Measurements from ENCODE around the gene ZSCAN22. TPM values are rescaled to one million over a fixed set of nuclear protein-coding genes. Genes with fewer than 3 reads are reported as not detected.

ZSCAN22 gene
- polyA plus RNA-seq, 1 donor from 2014 or later: 1.6 TPM

GRCh38 chr19:58318297-58318696 is 8.5 kb upstream of the ZSCAN22 start:
- Histone ChIP-seq H3K36me3 (ENCODE audit: insufficient read depth, low read length) (peaks cover 13% of the 10 kb centered on the region), H3K4me3 (ENCODE audit: low read length) (no peak overlapping the region), H3K79me2 (replicated peaks; ENCODE audit: insufficient read depth, low read length) (peaks cover 7% of the 10 kb centered on the region), H3K27ac (ENCODE audit: low read length) (no peak overlapping the region), H3K27me3 (ENCODE audit: insufficient read depth, low read depth, low read length) (no peaks in the 10 kb centered on the region), H4K20me1 (ENCODE audit: insufficient read depth) (no peaks in the 10 kb centered on the region), H3F3A (ENCODE audit: insufficient read depth, low read length, poor library complexity, severe bottlenecking) (no peaks in the 10 kb centered on the region), H3K4me2 (ENCODE audit: low read length) (no peak overlapping the region), H3K9me2 (ENCODE audit: insufficient read depth, low read length) (no peaks in the 10 kb centered on the region), H3K9ac (ENCODE audit: low read length) (no peak overlapping the region), H3K9me3 (ENCODE audit: low read length) (no peaks in the 10 kb centered on the region), H2AFZ (ENCODE audit: low read depth, low read length) (no peak overlapping the region)
- TF ChIP-seq POLR2AphosphoS5 (IDR thresholded peaks at IDR 0.05): no peak

GRCh38 chr19:58319241-58319640 is 7.6 kb upstream of the ZSCAN22 start:
- peaks cover 7% of the 10 kb centered on the region for H3K36me3 ChIP-seq (ENCODE audit: insufficient read depth, low read length)
- no peak overlapping the region for H3K9ac ChIP-seq (ENCODE audit: low read length)
- H3K4me3 ChIP-seq (ENCODE audit: low read length): no peak overlapping the region
- no peaks in the 10 kb centered on the region for H3K27me3 ChIP-seq (ENCODE audit: insufficient read depth, low read depth, low read length)
- H3K27ac ChIP-seq (ENCODE audit: low read length): no peak overlapping the region
- H4K20me1 ChIP-seq (ENCODE audit: insufficient read depth): no peaks in the 10 kb centered on the region
- H3F3A ChIP-seq (ENCODE audit: insufficient read depth, low read length, poor library complexity, severe bottlenecking): no peaks in the 10 kb centered on the region
- H2AFZ ChIP-seq (ENCODE audit: low read depth, low read length): no peak overlapping the region
- TF ChIP-seq REST (IDR thresholded peaks at IDR 0.05; ENCODE audit: borderline replicate concordance): no peak
- TF ChIP-seq MXI1 (conservative IDR thresholded peaks at IDR 0.05; ENCODE audit: poor library complexity, severe bottlenecking): no peak
- no peak for TF ChIP-seq CTCF (IDR thresholded peaks at IDR 0.05; ENCODE audit: poor library complexity, severe bottlenecking)
- TF ChIP-seq POLR2AphosphoS5 (IDR thresholded peaks at IDR 0.05): no peak
- no peak for TF ChIP-seq TAF1 (IDR thresholded peaks at IDR 0.05; ENCODE audit: low read depth)
- TF ChIP-seq RAD21 (conservative IDR thresholded peaks at IDR 0.05): no peak
- TF ChIP-seq EP300 (conservative IDR thresholded peaks at IDR 0.05; ENCODE audit: poor library complexity, severe bottlenecking): no peak
- no peak for TF ChIP-seq SMC3 (conservative IDR thresholded peaks at IDR 0.05; ENCODE audit: poor library complexity)
- TF ChIP-seq EZH2 (IDR thresholded peaks at IDR 0.05; ENCODE audit: borderline replicate concordance, insufficient read depth, low read length, poor library complexity, severe bottlenecking): no peak
- H3K79me2 ChIP-seq (replicated peaks; ENCODE audit: insufficient read depth, low read length): peaks cover 13% of the 10 kb centered on the region
- no peak overlapping the region for H3K4me2 ChIP-seq (ENCODE audit: low read length)
- no peaks in the 10 kb centered on the region for H3K9me2 ChIP-seq (ENCODE audit: insufficient read depth, low read length)
- no peaks in the 10 kb centered on the region for H3K9me3 ChIP-seq (ENCODE audit: low read length)

Measured in neural cell (in vitro differentiated cells).